Type B pancreatic cell (in vitro differentiated cells): ENCODE data around the gene GBP2. TPM values are rescaled to one million over a fixed set of nuclear protein-coding genes. Genes with fewer than 3 reads are reported as not detected.
A peak's percentile ranks its signal among the peaks of the same experiment; 100 is the strongest.

Experiments used
- DNase-seq: peaks from one replicate; pipeline ENCODE4 v3.0.0; 2021; ENCODE audit warnings: mixed read lengths; ENCODE audit not compliant: unreplicated experiment; ENCODE audit errors: extremely low spot score
- H3K27ac Mint-ChIP-seq: 2 replicates; pipeline ENCODE4 v1.8.0; 2021; ENCODE audit warnings: mild to moderate bottlenecking, mixed read lengths
- H3K27me3 Mint-ChIP-seq: 2 replicates; pipeline ENCODE4 v1.8.0; 2021; ENCODE audit warnings: mixed read lengths
- H3K36me3 Mint-ChIP-seq: 2 replicates; pipeline ENCODE4 v1.8.0; 2021; ENCODE audit warnings: mixed read lengths
- H3K4me1 Mint-ChIP-seq: one replicate; pipeline ENCODE4 v1.8.0; 2021; ENCODE audit warnings: mixed read lengths; ENCODE audit not compliant: unreplicated experiment
- H3K4me3 Mint-ChIP-seq: 2 replicates; pipeline ENCODE4 v1.8.0; 2021; ENCODE audit warnings: mild to moderate bottlenecking, mixed read lengths
- H3K9me3 Mint-ChIP-seq: 2 replicates; pipeline ENCODE4 v1.8.0; 2021; ENCODE audit warnings: mixed read lengths
- CTCF ChIP-seq: fragments of 200-600 bp; sonication (generic); conservative IDR thresholded peaks from 2 replicates; pipeline ENCODE4 v1.5.0; 2021; ENCODE audit warnings: antibody characterized with exemption, mild to moderate bottlenecking
- long read RNA-seq: library from polyadenylated mRNA; unstranded; transcript quantifications from one replicate; pipeline ENCODE4 v2.0.0, GENCODE V29; 2020
- total RNA-seq: library from RNA; stranded (reverse); gene quantifications from 2 replicates; pipeline ENCODE4 v1.2.1, GENCODE V29; 2021; ENCODE audit warnings: low replicate concordance

GBP2 gene
- 7.3 and 17.8 TPM in 2 replicates for total RNA-seq
- long read RNA-seq, transcript GBP2-201 (11 exons, 2,220 nt): major isoform, 132 of 182 reads
- long read RNA-seq, partial matches to known transcripts: 36 of 182 reads
- long read RNA-seq, other reads (novel, unspliced or antisense): 14 of 182 reads

- H3K27me3 Mint-ChIP-seq: no peaks in the 10 kb centered on the region
- DNase-seq: no peak
- peaks cover 11% of the 10 kb centered on the region for H3K4me1 Mint-ChIP-seq
- peak within 1 kb of the TSS; percentile 92 for H3K27ac Mint-ChIP-seq
- H3K4me3 Mint-ChIP-seq: peak within 1 kb of the TSS; percentile 84
- H3K9me3 Mint-ChIP-seq: no peaks in the 10 kb centered on the region
- no peaks in the 10 kb centered on the region for H3K36me3 Mint-ChIP-seq
- TF ChIP-seq CTCF: no peak
These were observed at the start of gene GBP2 for GRCh38 chr1:89125913-89126580. GBP2 (minus strand) TSS chr1:89126114; CDS start chr1:89121966, 4,148 bp downstream.

- no peak overlapping the region for H3K4me3 Mint-ChIP-seq
- no peaks in the 10 kb centered on the region for H3K27me3 Mint-ChIP-seq
- H3K9me3 Mint-ChIP-seq: no peaks in the 10 kb centered on the region
- no peaks in the 10 kb centered on the region for H3K36me3 Mint-ChIP-seq
- no peak for DNase-seq
- no peak overlapping the region for H3K27ac Mint-ChIP-seq
- TF ChIP-seq CTCF: no peak
- no peaks in the 10 kb centered on the region for H3K4me1 Mint-ChIP-seq
These were observed 48.6 kb upstream of the GBP2 start for GRCh38 chr1:89174491-89174890.

- H3K4me1 Mint-ChIP-seq: no peaks in the 10 kb centered on the region
- H3K27me3 Mint-ChIP-seq: no peaks in the 10 kb centered on the region
- H3K9me3 Mint-ChIP-seq: no peaks in the 10 kb centered on the region
- no peaks in the 10 kb centered on the region for H3K36me3 Mint-ChIP-seq
- no peak for DNase-seq
- H3K4me3 Mint-ChIP-seq: no peak overlapping the region
- no peak overlapping the region for H3K27ac Mint-ChIP-seq
- no peak for TF ChIP-seq CTCF
These were observed 46.7 kb upstream of the GBP2 start for GRCh38 chr1:89172468-89173143.

- no peak overlapping the region for H3K4me3 Mint-ChIP-seq
- no peaks in the 10 kb centered on the region for H3K27me3 Mint-ChIP-seq
- H3K27ac Mint-ChIP-seq: no peak overlapping the region
- H3K4me1 Mint-ChIP-seq: no peaks in the 10 kb centered on the region
- no peak for TF ChIP-seq CTCF
- no peaks in the 10 kb centered on the region for H3K36me3 Mint-ChIP-seq
- no peaks in the 10 kb centered on the region for H3K9me3 Mint-ChIP-seq
- DNase-seq: no peak
These were observed 45.1 kb upstream of the GBP2 start for GRCh38 chr1:89171067-89171438.

GRCh38 chr1:89170170-89171066, 44.5 kb upstream of the GBP2 start:
- DNase-seq: no peak
- Mint-ChIP-seq H3K36me3 (no peaks in the 10 kb centered on the region), H3K27ac (no peak overlapping the region), H3K4me3 (no peak overlapping the region), H3K27me3 (no peaks in the 10 kb centered on the region), H3K9me3 (no peaks in the 10 kb centered on the region), H3K4me1 (no peaks in the 10 kb centered on the region)
- no peak for TF ChIP-seq CTCF
